H9 (cell line): ENCODE measurements around the gene GPR62. TPM values are rescaled to one million over a fixed set of nuclear protein-coding genes. Genes with fewer than 3 reads are reported as not detected.
A peak's percentile ranks its signal among the peaks of the same experiment; 100 is the strongest.

ENCODE experiments used
- DNase-seq: peaks from one replicate; pipeline ENCODE4 v3.0.0-alpha.2; 2017
- H2AFZ ChIP-seq: one replicate; pipeline ENCODE4 v1.6.1; 2013; ENCODE audit warnings: mild to moderate bottlenecking, low read length, control low read depth, moderate library complexity
- H2AK5ac ChIP-seq: 2 replicates; pipeline ENCODE4 v1.6.1; 2013; ENCODE audit warnings: low read length, control low read depth, mixed read lengths; ENCODE audit not compliant: insufficient read length
- H2BK120ac ChIP-seq: one replicate; pipeline ENCODE4 v1.6.1; 2013; ENCODE audit warnings: low read depth, mild to moderate bottlenecking, low read length, control low read depth, inconsistent platforms; ENCODE audit not compliant: poor library complexity, severe bottlenecking
- H2BK12ac ChIP-seq: 2 replicates; pipeline ENCODE4 v1.6.1; 2013; ENCODE audit warnings: low read length, control low read depth, mixed read lengths, low read depth; ENCODE audit not compliant: insufficient read length
- H2BK15ac ChIP-seq: 2 replicates; pipeline ENCODE4 v1.6.1; 2013; ENCODE audit warnings: low read depth, low read length, control low read depth
- H2BK20ac ChIP-seq: one replicate; pipeline ENCODE4 v1.6.1; 2013; ENCODE audit warnings: low read depth, mild to moderate bottlenecking, low read length, control low read depth, inconsistent platforms; ENCODE audit not compliant: poor library complexity, severe bottlenecking
- H2BK5ac ChIP-seq: 2 replicates; pipeline ENCODE4 v1.6.1; 2013; ENCODE audit warnings: low read length, control low read depth, mixed read lengths; ENCODE audit not compliant: insufficient read length
- H3K14ac ChIP-seq: 2 replicates; pipeline ENCODE4 v1.6.1; 2013; ENCODE audit warnings: low read length, control low read depth; ENCODE audit not compliant: insufficient read depth
- H3K18ac ChIP-seq: 2 replicates; pipeline ENCODE4 v1.6.1; 2013; ENCODE audit warnings: low read depth, mild to moderate bottlenecking, mixed read lengths, low read length, control low read depth; ENCODE audit not compliant: insufficient read length
- H3K23ac ChIP-seq: 2 replicates; pipeline ENCODE4 v1.6.1; 2013; ENCODE audit warnings: low read length, control low read depth, mixed read lengths, low read depth; ENCODE audit not compliant: insufficient read length
- H3K23me2 ChIP-seq: 2 replicates; pipeline ENCODE4 v1.6.1; 2013; ENCODE audit warnings: low read depth, mild to moderate bottlenecking, mixed read lengths, low read length, control low read depth; ENCODE audit not compliant: insufficient read length, poor library complexity, severe bottlenecking
- H3K27ac ChIP-seq: 2 replicates; pipeline ENCODE4 v1.5.1; 2013; ENCODE audit warnings: low read length, control low read depth, mixed read lengths, low read depth; ENCODE audit not compliant: insufficient read length
- H3K27me3 ChIP-seq: 2 replicates; pipeline ENCODE4 v1.6.1; 2013; ENCODE audit warnings: low read length, control low read depth, inconsistent platforms; ENCODE audit not compliant: insufficient read depth
- H3K4ac ChIP-seq: 2 replicates; pipeline ENCODE4 v1.6.1; 2013; ENCODE audit warnings: low read depth, mild to moderate bottlenecking, control low read depth, inconsistent platforms, low read length, moderate library complexity
- H3K4me1 ChIP-seq: 2 replicates; pipeline ENCODE4 v1.6.1; 2013; ENCODE audit warnings: low read length, control low read depth, inconsistent platforms; ENCODE audit not compliant: insufficient read depth
- H3K4me2 ChIP-seq: 2 replicates; pipeline ENCODE4 v1.6.1; 2013; ENCODE audit warnings: low read length, control low read depth, mixed read lengths; ENCODE audit not compliant: insufficient read length, insufficient read depth
- H3K56ac ChIP-seq: 2 replicates; pipeline ENCODE4 v1.6.1; 2013; ENCODE audit warnings: low read depth, mild to moderate bottlenecking, mixed read lengths, low read length, control low read depth; ENCODE audit not compliant: insufficient read length
- H3K79me1 ChIP-seq: 2 replicates; pipeline ENCODE4 v1.6.1; 2013; ENCODE audit warnings: low read depth, mild to moderate bottlenecking, moderate library complexity, low read length, control low read depth, inconsistent platforms; ENCODE audit not compliant: insufficient read depth, poor library complexity, severe bottlenecking
- H3K79me2 ChIP-seq: 2 replicates; pipeline ENCODE4 v1.6.1; 2013; ENCODE audit warnings: low read length, control low read depth, inconsistent platforms; ENCODE audit not compliant: insufficient read depth
- H3K9ac ChIP-seq: 2 replicates; pipeline ENCODE4 v1.6.1; 2013; ENCODE audit warnings: low read length, control low read depth, mixed read lengths; ENCODE audit not compliant: insufficient read length; ENCODE audit errors: extremely low read depth
- H3K9me3 ChIP-seq: one replicate; pipeline ENCODE4 v1.6.1; 2013; ENCODE audit warnings: low read depth, low read length, inconsistent platforms; ENCODE audit not compliant: control insufficient read depth
- H3T11ph ChIP-seq: one replicate; pipeline ENCODE4 v1.6.1; 2013; ENCODE audit warnings: mild to moderate bottlenecking, low read length, control low read depth, inconsistent platforms
- H4K20me1 ChIP-seq: one replicate; pipeline ENCODE4 v1.6.1; 2013; ENCODE audit not compliant: control insufficient read depth, insufficient read length, insufficient read depth
- H4K5ac ChIP-seq: 2 replicates; pipeline ENCODE4 v1.6.1; 2013; ENCODE audit warnings: low read depth, mild to moderate bottlenecking, mixed read lengths, low read length, control low read depth; ENCODE audit not compliant: insufficient read length
- H4K8ac ChIP-seq: replicated peaks from 2 replicates; pipeline ENCODE4 v1.6.1; 2013; ENCODE audit warnings: low read length, control low read depth, mixed read lengths, low read depth; ENCODE audit not compliant: insufficient read length
- H4K91ac ChIP-seq: 2 replicates; pipeline ENCODE4 v1.6.1; 2013; ENCODE audit warnings: low read depth, mild to moderate bottlenecking, moderate library complexity, mixed read lengths, low read length, control low read depth; ENCODE audit not compliant: insufficient read length
- H3K27ac Mint-ChIP-seq, 3 experiments: 2 replicates in 2 of 3; 3 replicates in 1 of 3; pipeline ENCODE4 v1.8.0; 2020 to 2021; ENCODE audit warnings: mixed read lengths in 3 of 3, mild to moderate bottlenecking in 1 of 3, moderate library complexity in 1 of 3
- H3K27me3 Mint-ChIP-seq: 2 replicates; pipeline ENCODE4 v1.8.0; 2021; ENCODE audit warnings: low read depth, mild to moderate bottlenecking, moderate library complexity, mixed read lengths
- H3K36me3 Mint-ChIP-seq, 3 experiments: 2 replicates in 2 of 3; 3 replicates in 1 of 3; pipeline ENCODE4 v1.8.0; 2020 to 2021; ENCODE audit warnings: low read depth in 3 of 3, mixed read lengths in 3 of 3; ENCODE audit not compliant: insufficient read depth in 1 of 3
- H3K4me1 Mint-ChIP-seq, 2 experiments: 2 replicates each; pipeline ENCODE4 v1.8.0; 2020; ENCODE audit warnings: mixed read lengths in 2 of 2
- H3K4me3 Mint-ChIP-seq, 2 experiments: 2 replicates in 1 of 2; 3 replicates in 1 of 2; pipeline ENCODE4 v1.8.0; 2020 to 2021; ENCODE audit warnings: mild to moderate bottlenecking in 2 of 2, mixed read lengths in 2 of 2, moderate library complexity in 1 of 2
- H3K9me3 Mint-ChIP-seq, 2 experiments: 2 replicates in 1 of 2; 3 replicates in 1 of 2; pipeline ENCODE4 v1.8.0; 2020; ENCODE audit warnings: mild to moderate bottlenecking in 2 of 2, mixed read lengths in 2 of 2, moderate library complexity in 1 of 2
- CTCF ChIP-seq: fragments of 200-600 bp; sonication (generic); conservative IDR thresholded peaks from 3 replicates; pipeline ENCODE4 v1.8.0; 2021; ENCODE audit warnings: antibody characterized with exemption, mild to moderate bottlenecking
- WGBS: extraction: QIAGEN DNeasy Blood & Tissue Kit; methylation state at CpG from one replicate; pipeline ENCODE4 v1.1.7; 2013; ENCODE audit warnings: missing lambda C conversion rate, low lambda C conversion rate, mixed read lengths; ENCODE audit not compliant: insufficient read length; ENCODE audit errors: extremely low coverage; 5-methylcytosine and 5-hydroxymethylcytosine counted together
- total RNA-seq: library from RNA; stranded (reverse); gene quantifications from 2 replicates; pipeline ENCODE4 v1.2.1, GENCODE V29; 2021

Gene GPR62
- total RNA-seq, 1 experiment from 2014 or later = 0.13 TPM

- no peak for DNase-seq
- Mint-ChIP-seq H3K9me3 (no peaks in the 10 kb centered on the region), H3K27me3 (peaks cover 4% of the 10 kb centered on the region), H3K27ac (peak overlapping the region in 2 of 3 experiments; percentile 28 to 77; a peak in 4 of 7 replicates), H3K4me1 (peaks cover 51 to 62% of the 10 kb centered on the region in 2 experiments), H3K36me3 (no peaks in the 10 kb centered on the region; a peak in 1 of 7 replicates), H3K4me3 (peak overlapping the region; percentile 1 to 75; a peak in 3 of 5 replicates)
- no peak overlapping the region for H2AK5ac ChIP-seq
- no peak overlapping the region for H3K23ac ChIP-seq
- no peak overlapping the region for H3T11ph ChIP-seq
- no peaks in the 10 kb centered on the region for H4K20me1 ChIP-seq
- no peak overlapping the region for H3K18ac ChIP-seq
- no peak overlapping the region for H2AFZ ChIP-seq
- H3K23me2 ChIP-seq = no peaks in the 10 kb centered on the region
- H3K9ac ChIP-seq = no peak overlapping the region
- no peak overlapping the region for H4K8ac ChIP-seq
- no peak overlapping the region for H2BK5ac ChIP-seq
- H3K27ac ChIP-seq = no peak overlapping the region
- no CpG with 5 or more reads among the region's 4 CpGs for WGBS
- H4K5ac ChIP-seq = no peak overlapping the region
- H3K27me3 ChIP-seq = no peaks in the 10 kb centered on the region
- TF ChIP-seq CTCF = no peak
- no peak overlapping the region for H2BK120ac ChIP-seq
- no peak overlapping the region for H2BK15ac ChIP-seq
- no peak overlapping the region for H3K4ac ChIP-seq
- H3K56ac ChIP-seq = no peak overlapping the region
- peak overlapping the region; percentile 36 for H3K4me2 ChIP-seq
- no peak overlapping the region for H4K91ac ChIP-seq
- H3K9me3 ChIP-seq = no peaks in the 10 kb centered on the region
- no peak overlapping the region for H2BK12ac ChIP-seq
- no peaks in the 10 kb centered on the region for H3K79me1 ChIP-seq
- peaks cover 15% of the 10 kb centered on the region; the same call in 1 of the 2 replicates for H3K4me1 ChIP-seq
- 0 out of 2 replicates have a peak overlapping the region, but pooled peaks have one; percentile 5 for H3K14ac ChIP-seq
- H3K79me2 ChIP-seq = no peaks in the 10 kb centered on the region
- H2BK20ac ChIP-seq = no peak overlapping the region
Observed at GRCh38 chr3:52004906-52005395, 49.8 kb downstream of the GPR62 start.
